Middle frontal gyrus (tissue), 1 donor: ENCODE results near the gene ATF7IP.
A peak's percentile ranks its signal among the peaks of the same experiment; 100 is the strongest.

Experiments
- DNase-seq: peaks from one replicate; pipeline ENCODE4 v3.0.0-alpha.2; 2015; ENCODE audit warnings: low spot score; ENCODE audit errors: extremely low spot score

ATF7IP gene

GRCh38 chr12:14416658-14417057, 51.2 kb downstream of the ATF7IP start:
- peak; percentile 72 for DNase-seq

GRCh38 chr12:14417715-14418114, 52.2 kb downstream of the ATF7IP start:
- peak; percentile 60 for DNase-seq

GRCh38 chr12:14418451-14418890, 53.0 kb downstream of the ATF7IP start:
- DNase-seq: no peak

GRCh38 chr12:14422516-14423230, 57.2 kb downstream of the ATF7IP start:
- no peak for DNase-seq

- no peak for DNase-seq
Observed at GRCh38 chr12:14424545-14424944, 59.1 kb downstream of the ATF7IP start.

GRCh38 chr12:14426792-14427191, 61.3 kb downstream of the ATF7IP start:
- DNase-seq: no peak

GRCh38 chr12:14427929-14428328, 62.4 kb downstream of the ATF7IP start:
- no peak for DNase-seq

GRCh38 chr12:14430394-14430986, 65.0 kb downstream of the ATF7IP start:
- no peak for DNase-seq

- DNase-seq: peak; percentile 31
Observed at GRCh38 chr12:14431975-14432374, 66.5 kb downstream of the ATF7IP start.

- DNase-seq: no peak
Observed at GRCh38 chr12:14435627-14436026, 70.1 kb downstream of the ATF7IP start.

- no peak for DNase-seq
Observed at GRCh38 chr12:14442221-14442881, 76.9 kb downstream of the ATF7IP start.

- DNase-seq: no peak
Observed at GRCh38 chr12:14443531-14443930, 78.0 kb downstream of the ATF7IP start.

- no peak for DNase-seq
Observed at GRCh38 chr12:14450479-14450878, 85.0 kb downstream of the ATF7IP start.

GRCh38 chr12:14452336-14452735, 86.9 kb downstream of the ATF7IP start:
- no peak for DNase-seq

GRCh38 chr12:14452865-14453264, 87.4 kb downstream of the ATF7IP start:
- no peak for DNase-seq

- DNase-seq: no peak
Observed at GRCh38 chr12:14454098-14454907, 88.8 kb downstream of the ATF7IP start.

GRCh38 chr12:14460212-14460841, 94.8 kb downstream of the ATF7IP start:
- DNase-seq: no peak

- DNase-seq: no peak
Observed at GRCh38 chr12:14471497-14471896, 106.0 kb downstream of the ATF7IP start.

- no peak for DNase-seq
Observed at GRCh38 chr12:14473707-14474287, 108.3 kb downstream of the ATF7IP start.

GRCh38 chr12:14479004-14479403, 113.5 kb downstream of the ATF7IP start:
- DNase-seq: no peak

GRCh38 chr12:14481201-14481600, 115.7 kb downstream of the ATF7IP start:
- no peak for DNase-seq
